ENCODE data around the gene ACSS3.

GRCh38 chr12:81141217-81141616, 63.3 kb downstream of the ACSS3 start:
- TF ChIP-seq EP300 (IDR thresholded peaks at IDR 0.05) (no peak), CTCF (IDR thresholded peaks at IDR 0.05) (no peak), POLR2A (IDR thresholded peaks at IDR 0.05) (no peak)

All from ovary (tissue), 3 donors.